HepG2 (cell line): ENCODE results near the gene WWC2. TPM values are rescaled to one million over a fixed set of nuclear protein-coding genes. Genes with fewer than 3 reads are reported as not detected.

Experiments used
- CHD4 ChIP-seq: fragments of 200-600 bp; sonication (generic); IDR thresholded peaks from 2 replicates; pipeline ENCODE4 v1.7.0; 2017; ENCODE audit warnings: mild to moderate bottlenecking, low read length, borderline replicate concordance
- GTF2F1 ChIP-seq: fragments of 150-350 bp; IDR thresholded peaks from 2 replicates; pipeline ENCODE4 v1.6.1; 2014; ENCODE audit warnings: low read length
- KLF9 ChIP-seq: IDR thresholded peaks from 2 replicates; pipeline ENCODE4 v1.6.1; 2016; ENCODE audit warnings: low read depth
- PAF1 ChIP-seq: IDR thresholded peaks from 2 replicates; pipeline ENCODE4 v1.6.1; 2016; ENCODE audit warnings: missing genetic modification reagents, missing compliant biosample characterization
- RBM22 ChIP-seq: fragments of 200-400 bp; formaldehyde crosslinking; optimal IDR thresholded peaks from 2 replicates; pipeline ENCODE3; 2017; ENCODE audit warnings: mild to moderate bottlenecking, low read length, moderate library complexity
- SP140L ChIP-seq: sonication (generic); formaldehyde crosslinking; IDR thresholded peaks from 2 replicates; pipeline ENCODE4 v1.4.0; 2020; ENCODE audit warnings: missing genetic modification reagents, borderline replicate concordance
- TBX3 ChIP-seq: fragments of 450-650 bp; IDR thresholded peaks from 2 replicates; pipeline ENCODE4 v1.6.1; 2017; ENCODE audit warnings: antibody characterized with exemption, mild to moderate bottlenecking, inconsistent platforms, borderline replicate concordance
- ZMYM4 ChIP-seq: sonication (generic); formaldehyde crosslinking; IDR thresholded peaks from 2 replicates; pipeline ENCODE4 v1.8.1; 2023; ENCODE audit warnings: mild to moderate bottlenecking, missing genetic modification reagents
- ZNF138 ChIP-seq: sonication (generic); formaldehyde crosslinking; IDR thresholded peaks from 2 replicates; pipeline ENCODE4 v1.5.0; 2020; ENCODE audit warnings: mild to moderate bottlenecking, low read depth, missing genetic modification reagents
- ZNF180 ChIP-seq: sonication (generic); formaldehyde crosslinking; IDR thresholded peaks from 2 replicates; pipeline ENCODE4 v1.4.0; 2020; ENCODE audit warnings: low read depth, missing genetic modification reagents, borderline replicate concordance
- ZNF225 ChIP-seq: sonication (generic); formaldehyde crosslinking; IDR thresholded peaks from 2 replicates; pipeline ENCODE4 v1.4.0; 2020; ENCODE audit warnings: mild to moderate bottlenecking, missing genetic modification reagents
- ZNF543 ChIP-seq: sonication (generic); formaldehyde crosslinking; IDR thresholded peaks from 2 replicates; pipeline ENCODE4 v1.4.0; 2020; ENCODE audit warnings: mild to moderate bottlenecking, missing genetic modification reagents
- ZSCAN20 ChIP-seq: sonication (generic); formaldehyde crosslinking; IDR thresholded peaks from 2 replicates; pipeline ENCODE4 v1.4.0; 2020; ENCODE audit warnings: missing genetic modification reagents, mild to moderate bottlenecking, borderline replicate concordance
- polyA plus RNA-seq, 8 experiments: library from polyadenylated mRNA; depleted of rRNA in 3 of 8; stranded (reverse) in 7 of 8; unstranded in 1 of 8; fragments of >200 nt; fragmentation: Illumina TruSeq in 4 of 8; extraction: Trizol in 4 of 8; gene quantifications; 2 replicates each; pipeline versions ENCODE4 v1.2.1 to v1.2.3, GENCODE V29; 2011 to 2016; ENCODE audit warnings: low read depth in 4 of 8, missing spikeins in 1 of 8, mixed read lengths in 1 of 8; ENCODE audit not compliant: insufficient read depth in 1 of 8
- total RNA-seq, 5 experiments: library from RNA; depleted of rRNA; stranded (reverse); fragments of >200 nt; fragmentation: Illumina TruSeq; extraction: Trizol; gene quantifications; 2 replicates each; pipeline ENCODE4 v1.2.3, GENCODE V29; 2016; ENCODE audit warnings: low read depth in 1 of 5
- TF ChIP-seq, protein P1 (sequence below): sonication (generic); formaldehyde crosslinking; conservative IDR thresholded peaks from 2 replicates; pipeline ENCODE4 v1.4.0; 2020; ENCODE audit warnings: mild to moderate bottlenecking, missing genetic modification reagents, moderate library complexity
- TF ChIP-seq, protein P2 (sequence below): sonication (generic); IDR thresholded peaks from 2 replicates; pipeline ENCODE4 v1.6.1; 2016; ENCODE audit warnings: low read depth, borderline replicate concordance
- TF ChIP-seq, protein P3 (sequence below): sonication (generic); formaldehyde crosslinking; conservative IDR thresholded peaks from 2 replicates; pipeline ENCODE4 v1.8.0; 2022; ENCODE audit warnings: missing genetic modification reagents
- TF ChIP-seq, protein P4 (sequence below): sonication (generic); formaldehyde crosslinking; conservative IDR thresholded peaks from 2 replicates; pipeline ENCODE4 v1.8.0; 2022; ENCODE audit warnings: low read depth, missing genetic modification reagents
- TF ChIP-seq, protein P5 (sequence below): fragments of 450-650 bp; IDR thresholded peaks from 2 replicates; pipeline ENCODE4 v1.6.1; 2017; ENCODE audit warnings: mild to moderate bottlenecking

The WWC2 gene
- total and polyA plus RNA-seq, 2 of the 13 experiments (the other 11 are each of a cell fraction or from before 2014, with no cell fraction given) = 40.0 to 50.1 TPM

DNA sequence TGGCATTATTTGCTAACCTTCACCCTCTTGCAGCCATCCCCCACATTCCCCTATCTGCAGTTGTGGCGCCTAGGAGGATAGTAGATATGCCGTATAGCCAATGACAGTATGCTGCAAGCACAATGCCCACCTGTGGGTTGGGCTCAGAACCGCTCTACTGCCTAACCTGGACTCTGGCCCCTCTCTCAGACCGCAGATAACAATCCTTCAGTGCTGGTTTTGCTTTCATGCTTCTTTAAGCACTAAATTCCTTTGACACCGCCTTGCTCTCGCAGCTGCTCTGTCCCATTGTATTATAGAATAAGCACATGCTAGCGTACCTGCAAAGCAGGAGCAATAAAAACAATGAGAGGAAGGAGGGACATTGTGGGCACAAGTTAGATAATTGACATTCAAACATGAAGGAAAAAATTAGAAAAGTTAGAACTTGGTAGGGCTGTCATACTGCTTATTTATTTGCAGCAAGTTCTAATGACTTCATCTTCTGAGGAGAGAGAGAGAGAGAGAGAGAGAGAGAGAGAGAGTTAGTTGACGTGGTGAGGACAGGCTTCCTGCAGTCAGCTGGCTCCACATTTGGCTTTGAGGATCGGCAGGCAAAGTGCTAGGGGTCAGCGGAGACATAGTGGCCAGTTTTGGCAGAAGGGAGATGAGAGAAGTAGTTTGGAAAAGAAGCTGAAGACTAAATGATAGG lies 55.8 kb downstream of the WWC2 start (continued):
- TF ChIP-seq, protein P1, sequence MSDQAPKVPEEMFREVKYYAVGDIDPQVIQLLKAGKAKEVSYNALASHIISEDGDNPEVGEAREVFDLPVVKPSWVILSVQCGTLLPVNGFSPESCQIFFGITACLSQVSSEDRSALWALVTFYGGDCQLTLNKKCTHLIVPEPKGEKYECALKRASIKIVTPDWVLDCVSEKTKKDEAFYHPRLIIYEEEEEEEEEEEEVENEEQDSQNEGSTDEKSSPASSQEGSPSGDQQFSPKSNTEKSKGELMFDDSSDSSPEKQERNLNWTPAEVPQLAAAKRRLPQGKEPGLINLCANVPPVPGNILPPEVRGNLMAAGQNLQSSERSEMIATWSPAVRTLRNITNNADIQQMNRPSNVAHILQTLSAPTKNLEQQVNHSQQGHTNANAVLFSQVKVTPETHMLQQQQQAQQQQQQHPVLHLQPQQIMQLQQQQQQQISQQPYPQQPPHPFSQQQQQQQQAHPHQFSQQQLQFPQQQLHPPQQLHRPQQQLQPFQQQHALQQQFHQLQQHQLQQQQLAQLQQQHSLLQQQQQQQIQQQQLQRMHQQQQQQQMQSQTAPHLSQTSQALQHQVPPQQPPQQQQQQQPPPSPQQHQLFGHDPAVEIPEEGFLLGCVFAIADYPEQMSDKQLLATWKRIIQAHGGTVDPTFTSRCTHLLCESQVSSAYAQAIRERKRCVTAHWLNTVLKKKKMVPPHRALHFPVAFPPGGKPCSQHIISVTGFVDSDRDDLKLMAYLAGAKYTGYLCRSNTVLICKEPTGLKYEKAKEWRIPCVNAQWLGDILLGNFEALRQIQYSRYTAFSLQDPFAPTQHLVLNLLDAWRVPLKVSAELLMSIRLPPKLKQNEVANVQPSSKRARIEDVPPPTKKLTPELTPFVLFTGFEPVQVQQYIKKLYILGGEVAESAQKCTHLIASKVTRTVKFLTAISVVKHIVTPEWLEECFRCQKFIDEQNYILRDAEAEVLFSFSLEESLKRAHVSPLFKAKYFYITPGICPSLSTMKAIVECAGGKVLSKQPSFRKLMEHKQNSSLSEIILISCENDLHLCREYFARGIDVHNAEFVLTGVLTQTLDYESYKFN (CRISPR knock-in tag) = peak; percentile 63
- TF ChIP-seq ZSCAN20 (CRISPR knock-in tag) (no peak), KLF9 (CRISPR knock-in tag) (no peak), ZNF225 (CRISPR knock-in tag) (no peak), PAF1 (CRISPR knock-in tag) (no peak), CHD4 (no peak), TBX3 (peak; percentile 21; the same call in 1 of the 2 replicates), RBM22 (no peak), SP140L (no peak), GTF2F1 (no peak), ZNF180 (CRISPR knock-in tag) (no peak), ZMYM4 (no peak), ZNF138 (no peak), ZNF543 (CRISPR knock-in tag) (no peak)
- TF ChIP-seq, protein P2, sequence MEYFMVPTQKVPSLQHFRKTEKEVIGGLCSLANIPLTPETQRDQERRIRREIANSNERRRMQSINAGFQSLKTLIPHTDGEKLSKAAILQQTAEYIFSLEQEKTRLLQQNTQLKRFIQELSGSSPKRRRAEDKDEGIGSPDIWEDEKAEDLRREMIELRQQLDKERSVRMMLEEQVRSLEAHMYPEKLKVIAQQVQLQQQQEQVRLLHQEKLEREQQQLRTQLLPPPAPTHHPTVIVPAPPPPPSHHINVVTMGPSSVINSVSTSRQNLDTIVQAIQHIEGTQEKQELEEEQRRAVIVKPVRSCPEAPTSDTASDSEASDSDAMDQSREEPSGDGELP = peak; percentile 59; the same call in 1 of the 2 replicates
- TF ChIP-seq, protein P3, sequence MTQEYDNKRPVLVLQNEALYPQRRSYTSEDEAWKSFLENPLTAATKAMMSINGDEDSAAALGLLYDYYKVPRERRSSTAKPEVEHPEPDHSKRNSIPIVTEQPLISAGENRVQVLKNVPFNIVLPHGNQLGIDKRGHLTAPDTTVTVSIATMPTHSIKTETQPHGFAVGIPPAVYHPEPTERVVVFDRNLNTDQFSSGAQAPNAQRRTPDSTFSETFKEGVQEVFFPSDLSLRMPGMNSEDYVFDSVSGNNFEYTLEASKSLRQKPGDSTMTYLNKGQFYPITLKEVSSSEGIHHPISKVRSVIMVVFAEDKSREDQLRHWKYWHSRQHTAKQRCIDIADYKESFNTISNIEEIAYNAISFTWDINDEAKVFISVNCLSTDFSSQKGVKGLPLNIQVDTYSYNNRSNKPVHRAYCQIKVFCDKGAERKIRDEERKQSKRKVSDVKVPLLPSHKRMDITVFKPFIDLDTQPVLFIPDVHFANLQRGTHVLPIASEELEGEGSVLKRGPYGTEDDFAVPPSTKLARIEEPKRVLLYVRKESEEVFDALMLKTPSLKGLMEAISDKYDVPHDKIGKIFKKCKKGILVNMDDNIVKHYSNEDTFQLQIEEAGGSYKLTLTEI (CRISPR knock-in tag) = no peak
- TF ChIP-seq, protein P4, sequence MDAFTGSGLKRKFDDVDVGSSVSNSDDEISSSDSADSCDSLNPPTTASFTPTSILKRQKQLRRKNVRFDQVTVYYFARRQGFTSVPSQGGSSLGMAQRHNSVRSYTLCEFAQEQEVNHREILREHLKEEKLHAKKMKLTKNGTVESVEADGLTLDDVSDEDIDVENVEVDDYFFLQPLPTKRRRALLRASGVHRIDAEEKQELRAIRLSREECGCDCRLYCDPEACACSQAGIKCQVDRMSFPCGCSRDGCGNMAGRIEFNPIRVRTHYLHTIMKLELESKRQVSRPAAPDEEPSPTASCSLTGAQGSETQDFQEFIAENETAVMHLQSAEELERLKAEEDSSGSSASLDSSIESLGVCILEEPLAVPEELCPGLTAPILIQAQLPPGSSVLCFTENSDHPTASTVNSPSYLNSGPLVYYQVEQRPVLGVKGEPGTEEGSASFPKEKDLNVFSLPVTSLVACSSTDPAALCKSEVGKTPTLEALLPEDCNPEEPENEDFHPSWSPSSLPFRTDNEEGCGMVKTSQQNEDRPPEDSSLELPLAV (CRISPR knock-in tag) = no peak
- TF ChIP-seq, protein P5, sequence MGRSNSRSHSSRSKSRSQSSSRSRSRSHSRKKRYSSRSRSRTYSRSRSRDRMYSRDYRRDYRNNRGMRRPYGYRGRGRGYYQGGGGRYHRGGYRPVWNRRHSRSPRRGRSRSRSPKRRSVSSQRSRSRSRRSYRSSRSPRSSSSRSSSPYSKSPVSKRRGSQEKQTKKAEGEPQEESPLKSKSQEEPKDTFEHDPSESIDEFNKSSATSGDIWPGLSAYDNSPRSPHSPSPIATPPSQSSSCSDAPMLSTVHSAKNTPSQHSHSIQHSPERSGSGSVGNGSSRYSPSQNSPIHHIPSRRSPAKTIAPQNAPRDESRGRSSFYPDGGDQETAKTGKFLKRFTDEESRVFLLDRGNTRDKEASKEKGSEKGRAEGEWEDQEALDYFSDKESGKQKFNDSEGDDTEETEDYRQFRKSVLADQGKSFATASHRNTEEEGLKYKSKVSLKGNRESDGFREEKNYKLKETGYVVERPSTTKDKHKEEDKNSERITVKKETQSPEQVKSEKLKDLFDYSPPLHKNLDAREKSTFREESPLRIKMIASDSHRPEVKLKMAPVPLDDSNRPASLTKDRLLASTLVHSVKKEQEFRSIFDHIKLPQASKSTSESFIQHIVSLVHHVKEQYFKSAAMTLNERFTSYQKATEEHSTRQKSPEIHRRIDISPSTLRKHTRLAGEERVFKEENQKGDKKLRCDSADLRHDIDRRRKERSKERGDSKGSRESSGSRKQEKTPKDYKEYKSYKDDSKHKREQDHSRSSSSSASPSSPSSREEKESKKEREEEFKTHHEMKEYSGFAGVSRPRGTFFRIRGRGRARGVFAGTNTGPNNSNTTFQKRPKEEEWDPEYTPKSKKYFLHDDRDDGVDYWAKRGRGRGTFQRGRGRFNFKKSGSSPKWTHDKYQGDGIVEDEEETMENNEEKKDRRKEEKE = no peak
